K562 (cell line): ENCODE data around the gene ST3GAL3. TPM values are rescaled to one million over a fixed set of nuclear protein-coding genes. Genes with fewer than 3 reads are reported as not detected.

Source experiments
- BACH1 ChIP-seq: fragments of 200-800 bp; sonication (Bioruptor generic); IDR thresholded peaks from 2 replicates; pipeline ENCODE4 v1.6.1; 2016; ENCODE audit warnings: missing genetic modification characterization, missing compliant biosample characterization
- BMI1 ChIP-seq: fragments of 150-350 bp; IDR thresholded peaks from 2 replicates; pipeline ENCODE4 v1.6.1; 2014; ENCODE audit warnings: low read length
- CBFA2T3 ChIP-seq: fragments of 450-650 bp; IDR thresholded peaks from 2 replicates; pipeline ENCODE4 v1.6.1; 2017
- CEBPB ChIP-seq: fragments of 450-650 bp; IDR thresholded peaks from 2 replicates; pipeline ENCODE4 v1.6.1; 2016; ENCODE audit warnings: missing genetic modification characterization, missing compliant biosample characterization
- NR2C2 ChIP-seq, 2 experiments: fragments of 200-800 bp in 1 of 2; sonication (Bioruptor generic) in 1 of 2; sonication (generic) in 1 of 2; formaldehyde crosslinking in 1 of 2; IDR thresholded peaks; 2 replicates each; pipeline versions ENCODE4 v1.6.1 to v1.8.0; 2016 to 2022; ENCODE audit warnings: mild to moderate bottlenecking in 1 of 2, missing compliant biosample characterization in 1 of 2, missing genetic modification characterization in 1 of 2, missing genetic modification reagents in 1 of 2
- SIRT6 ChIP-seq: IDR thresholded peaks from one replicate; pipeline ENCODE4 v1.6.1; 2012; ENCODE audit warnings: low read depth, mild to moderate bottlenecking, control low read depth, inconsistent platforms, low read length, moderate library complexity
- ZBTB1 ChIP-seq: sonication (generic); formaldehyde crosslinking; IDR thresholded peaks from 2 replicates; pipeline ENCODE4 v1.8.1; 2023; ENCODE audit warnings: missing genetic modification reagents, low read depth, mild to moderate bottlenecking, borderline replicate concordance
- ZNF232 ChIP-seq: sonication (generic); formaldehyde crosslinking; IDR thresholded peaks from 2 replicates; pipeline ENCODE4 v1.8.0; 2022; ENCODE audit warnings: mild to moderate bottlenecking, missing genetic modification reagents
- polyA plus RNA-seq, 8 experiments: library from polyadenylated mRNA; depleted of rRNA in 4 of 8; stranded (reverse) in 5 of 8; unstranded in 3 of 8; fragments of >200 nt; fragmentation: Nextera tagmentation in 2 of 8; fragmentation: Illumina TruSeq in 1 of 8; extraction: Ambion mirVana in 2 of 8; extraction: Trizol in 1 of 8; gene quantifications; 2 replicates each; pipeline versions ENCODE4 v1.2.1 to v1.2.3, GENCODE V29; 2011 to 2014; ENCODE audit warnings: inconsistent platforms in 1 of 8, missing spikeins in 1 of 8
- total RNA-seq, 7 experiments: library from RNA; depleted of rRNA in 6 of 7; stranded (reverse); fragments of >200 nt in 6 of 7; fragmentation: Illumina TruSeq in 2 of 7; extraction: Trizol in 2 of 7; gene quantifications; 2 replicates each; pipeline versions ENCODE4 v1.2.1 to v1.2.3, GENCODE V29; 2011 to 2021; ENCODE audit warnings: low replicate concordance in 1 of 7
- TF ChIP-seq, protein P1 (sequence below), 2 experiments: IDR thresholded peaks in 1 of 2; conservative IDR thresholded peaks in 1 of 2; 2 replicates each; pipeline ENCODE4 v1.6.1; 2016; ENCODE audit warnings: low read depth in 2 of 2, mild to moderate bottlenecking in 1 of 2, missing compliant biosample characterization in 1 of 2, missing genetic modification characterization in 1 of 2, moderate library complexity in 1 of 2
- TF ChIP-seq, protein P2 (sequence below): sonication (generic); formaldehyde crosslinking; IDR thresholded peaks from 2 replicates; pipeline ENCODE4 v1.8.1; 2023; ENCODE audit warnings: mild to moderate bottlenecking, missing genetic modification reagents
- TF ChIP-seq, protein P3 (sequence below): fragments of 450-650 bp; IDR thresholded peaks from 2 replicates; pipeline ENCODE4 v1.6.1; 2016; ENCODE audit warnings: low read depth
- TF ChIP-seq, protein P4 (sequence below), 2 experiments: fragments of 450-650 bp in 1 of 2; sonication (generic) in 1 of 2; formaldehyde crosslinking in 1 of 2; IDR thresholded peaks in 1 of 2; conservative IDR thresholded peaks in 1 of 2; 2 replicates each; pipeline versions ENCODE4 v1.6.1 to v1.8.1; 2016 to 2023; ENCODE audit warnings: mild to moderate bottlenecking in 2 of 2, moderate library complexity in 2 of 2, inconsistent platforms in 1 of 2, missing genetic modification reagents in 1 of 2

ST3GAL3 gene
- total and polyA plus RNA-seq, 9 of the 15 experiments (the other 6 are each of a cell fraction or from before 2014, with no cell fraction given): 1.2 to 18.9 (median 11.0) TPM

DNA sequence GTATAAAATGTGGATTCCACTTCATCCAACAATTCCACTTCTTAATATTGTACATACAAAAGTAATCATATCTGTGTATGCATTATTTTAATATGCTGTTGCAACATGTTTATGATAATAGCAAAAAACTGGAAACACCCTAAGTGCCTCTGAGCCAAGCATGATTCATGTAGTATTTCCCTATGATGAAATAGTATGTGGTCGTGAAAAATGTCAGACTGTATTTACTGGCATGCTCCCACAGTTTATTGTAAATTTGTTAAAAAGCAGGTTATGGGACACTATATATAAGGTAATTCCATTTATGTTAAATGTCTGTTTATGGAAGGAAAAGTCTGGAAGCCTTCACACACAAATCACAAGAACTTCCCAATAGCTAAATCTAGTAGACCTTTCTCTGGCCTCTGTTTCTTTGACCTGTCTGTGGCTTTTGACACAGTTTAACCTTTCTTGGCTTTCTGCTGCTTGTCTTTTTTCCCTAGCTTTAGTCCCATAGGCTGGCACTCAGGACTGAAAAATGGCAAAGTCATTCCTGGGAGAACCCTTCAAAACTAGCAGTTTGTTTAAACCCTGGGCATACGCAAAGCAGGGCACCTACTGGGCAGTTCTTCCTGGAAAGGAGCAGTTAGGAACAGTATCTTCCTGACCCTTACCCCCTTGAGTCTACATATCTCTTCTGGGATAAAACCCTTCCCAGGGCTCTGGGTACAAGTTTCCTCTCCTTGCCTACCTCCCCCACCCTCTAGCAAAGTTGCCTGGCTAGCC lies 160.8 kb downstream of the ST3GAL3 start (continued):
- TF ChIP-seq, protein P1, sequence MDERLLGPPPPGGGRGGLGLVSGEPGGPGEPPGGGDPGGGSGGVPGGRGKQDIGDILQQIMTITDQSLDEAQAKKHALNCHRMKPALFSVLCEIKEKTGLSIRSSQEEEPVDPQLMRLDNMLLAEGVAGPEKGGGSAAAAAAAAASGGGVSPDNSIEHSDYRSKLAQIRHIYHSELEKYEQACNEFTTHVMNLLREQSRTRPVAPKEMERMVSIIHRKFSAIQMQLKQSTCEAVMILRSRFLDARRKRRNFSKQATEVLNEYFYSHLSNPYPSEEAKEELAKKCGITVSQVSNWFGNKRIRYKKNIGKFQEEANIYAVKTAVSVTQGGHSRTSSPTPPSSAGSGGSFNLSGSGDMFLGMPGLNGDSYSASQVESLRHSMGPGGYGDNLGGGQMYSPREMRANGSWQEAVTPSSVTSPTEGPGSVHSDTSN (CRISPR knock-in tag; IDR thresholded peaks at IDR 0.05; ENCODE audit: low read depth): no peak
- TF ChIP-seq, protein P1 (tag; conservative IDR thresholded peaks at IDR 0.05; ENCODE audit: low read depth): no peak
- TF ChIP-seq, protein P2, sequence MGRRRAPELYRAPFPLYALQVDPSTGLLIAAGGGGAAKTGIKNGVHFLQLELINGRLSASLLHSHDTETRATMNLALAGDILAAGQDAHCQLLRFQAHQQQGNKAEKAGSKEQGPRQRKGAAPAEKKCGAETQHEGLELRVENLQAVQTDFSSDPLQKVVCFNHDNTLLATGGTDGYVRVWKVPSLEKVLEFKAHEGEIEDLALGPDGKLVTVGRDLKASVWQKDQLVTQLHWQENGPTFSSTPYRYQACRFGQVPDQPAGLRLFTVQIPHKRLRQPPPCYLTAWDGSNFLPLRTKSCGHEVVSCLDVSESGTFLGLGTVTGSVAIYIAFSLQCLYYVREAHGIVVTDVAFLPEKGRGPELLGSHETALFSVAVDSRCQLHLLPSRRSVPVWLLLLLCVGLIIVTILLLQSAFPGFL (CRISPR knock-in tag): no peak
- TF ChIP-seq NR2C2 (CRISPR knock-in tag; IDR thresholded peaks at IDR 0.05) (no peak), NR2C2 (tag; IDR thresholded peaks at IDR 0.05) (0 out of 2 replicates have a peak, but pooled peaks have one; percentile 33), BACH1 (no peak), BMI1 (no peak), CBFA2T3 (no peak), ZBTB1 (CRISPR knock-in tag) (no peak), CEBPB (tag) (peak; percentile 78), ZNF232 (no peak), SIRT6 (no peak)
- TF ChIP-seq, protein P3, sequence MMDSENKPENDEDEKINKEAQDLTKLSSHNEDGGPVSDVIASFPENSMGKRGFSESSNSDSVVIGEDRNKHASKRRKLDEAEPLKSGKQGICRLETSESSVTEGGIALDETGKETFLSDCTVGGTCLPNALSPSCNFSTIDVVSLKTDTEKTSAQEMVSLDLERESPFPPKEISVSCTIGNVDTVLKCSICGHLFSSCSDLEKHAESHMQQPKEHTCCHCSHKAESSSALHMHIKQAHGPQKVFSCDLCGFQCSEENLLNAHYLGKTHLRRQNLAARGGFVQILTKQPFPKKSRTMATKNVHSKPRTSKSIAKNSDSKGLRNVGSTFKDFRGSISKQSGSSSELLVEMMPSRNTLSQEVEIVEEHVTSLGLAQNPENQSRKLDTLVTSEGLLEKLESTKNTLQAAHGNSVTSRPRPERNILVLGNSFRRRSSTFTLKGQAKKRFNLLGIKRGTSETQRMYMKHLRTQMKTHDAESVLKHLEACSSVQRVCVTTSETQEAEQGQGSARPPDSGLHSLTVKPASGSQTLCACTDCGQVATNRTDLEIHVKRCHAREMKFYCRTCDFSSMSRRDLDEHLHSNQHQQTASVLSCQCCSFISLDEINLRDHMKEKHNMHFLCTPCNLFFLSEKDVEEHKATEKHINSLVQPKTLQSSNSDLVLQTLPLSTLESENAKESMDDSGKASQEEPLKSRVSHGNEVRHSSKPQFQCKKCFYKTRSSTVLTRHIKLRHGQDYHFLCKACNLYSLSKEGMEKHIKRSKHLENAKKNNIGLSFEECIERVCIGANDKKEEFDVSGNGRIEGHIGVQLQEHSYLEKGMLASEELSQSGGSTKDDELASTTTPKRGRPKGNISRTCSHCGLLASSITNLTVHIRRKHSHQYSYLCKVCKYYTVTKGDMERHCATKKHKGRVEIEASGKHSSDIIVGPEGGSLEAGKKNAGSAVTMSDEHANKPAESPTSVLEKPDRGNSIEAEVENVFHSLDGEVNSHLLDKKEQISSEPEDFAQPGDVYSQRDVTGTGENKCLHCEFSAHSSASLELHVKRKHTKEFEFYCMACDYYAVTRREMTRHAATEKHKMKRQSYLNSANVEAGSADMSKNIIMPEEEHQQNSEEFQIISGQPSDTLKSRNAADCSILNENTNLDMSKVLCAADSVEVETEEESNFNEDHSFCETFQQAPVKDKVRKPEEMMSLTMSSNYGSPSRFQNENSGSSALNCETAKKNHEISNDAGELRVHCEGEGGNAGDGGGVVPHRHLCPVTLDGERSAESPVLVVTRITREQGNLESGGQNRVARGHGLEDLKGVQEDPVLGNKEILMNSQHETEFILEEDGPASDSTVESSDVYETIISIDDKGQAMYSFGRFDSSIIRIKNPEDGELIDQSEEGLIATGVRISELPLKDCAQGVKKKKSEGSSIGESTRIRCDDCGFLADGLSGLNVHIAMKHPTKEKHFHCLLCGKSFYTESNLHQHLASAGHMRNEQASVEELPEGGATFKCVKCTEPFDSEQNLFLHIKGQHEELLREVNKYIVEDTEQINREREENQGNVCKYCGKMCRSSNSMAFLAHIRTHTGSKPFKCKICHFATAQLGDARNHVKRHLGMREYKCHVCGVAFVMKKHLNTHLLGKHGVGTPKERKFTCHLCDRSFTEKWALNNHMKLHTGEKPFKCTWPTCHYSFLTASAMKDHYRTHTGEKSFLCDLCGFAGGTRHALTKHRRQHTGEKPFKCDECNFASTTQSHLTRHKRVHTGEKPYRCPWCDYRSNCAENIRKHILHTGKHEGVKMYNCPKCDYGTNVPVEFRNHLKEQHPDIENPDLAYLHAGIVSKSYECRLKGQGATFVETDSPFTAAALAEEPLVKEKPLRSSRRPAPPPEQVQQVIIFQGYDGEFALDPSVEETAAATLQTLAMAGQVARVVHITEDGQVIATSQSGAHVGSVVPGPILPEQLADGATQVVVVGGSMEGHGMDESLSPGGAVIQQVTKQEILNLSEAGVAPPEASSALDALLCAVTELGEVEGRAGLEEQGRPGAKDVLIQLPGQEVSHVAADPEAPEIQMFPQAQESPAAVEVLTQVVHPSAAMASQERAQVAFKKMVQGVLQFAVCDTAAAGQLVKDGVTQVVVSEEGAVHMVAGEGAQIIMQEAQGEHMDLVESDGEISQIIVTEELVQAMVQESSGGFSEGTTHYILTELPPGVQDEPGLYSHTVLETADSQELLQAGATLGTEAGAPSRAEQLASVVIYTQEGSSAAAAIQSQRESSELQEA: no peak
- TF ChIP-seq, protein P4, sequence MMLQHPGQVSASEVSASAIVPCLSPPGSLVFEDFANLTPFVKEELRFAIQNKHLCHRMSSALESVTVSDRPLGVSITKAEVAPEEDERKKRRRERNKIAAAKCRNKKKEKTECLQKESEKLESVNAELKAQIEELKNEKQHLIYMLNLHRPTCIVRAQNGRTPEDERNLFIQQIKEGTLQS (IDR thresholded peaks at IDR 0.05): peak; percentile 68
- TF ChIP-seq, protein P4 (CRISPR knock-in tag; conservative IDR thresholded peaks at IDR 0.05): no peak
